ENCODE results near the gene ASPN.

Gene ASPN

DNA sequence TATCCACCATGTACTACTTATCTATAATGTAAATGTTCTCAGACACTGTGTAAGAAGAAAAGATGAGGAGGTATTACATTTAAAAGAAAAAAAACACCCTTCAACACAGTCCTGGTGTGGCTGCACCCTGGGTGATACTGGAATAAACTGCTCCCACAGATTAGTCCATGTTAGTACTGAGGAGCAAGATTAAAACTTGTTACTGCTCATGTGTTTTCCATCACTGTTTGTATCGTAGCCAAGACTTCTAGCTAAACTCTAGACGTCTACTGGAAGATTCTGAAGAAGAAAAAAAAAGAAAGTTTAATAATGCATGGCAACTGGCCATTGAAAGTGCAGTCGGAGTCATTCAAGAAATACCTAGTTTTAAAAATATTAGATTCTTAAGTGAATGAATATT, at the start of gene ASPN:
ASPN (minus strand) TSS at position 178 of the 400 bp plus-strand sequence.
- CTCF ChIA-PET, result interaction anchor here (1.0 to 7.6 kb wide), 3 partner anchors 11 to 152 kb away, joined by 3 to 38 read pairs (median 17); no protein-coding TSS in a partner anchor
- no peak for DNase-seq (ENCODE audit: low read depth, low spot score)
- TF ChIP-seq, protein P1, sequence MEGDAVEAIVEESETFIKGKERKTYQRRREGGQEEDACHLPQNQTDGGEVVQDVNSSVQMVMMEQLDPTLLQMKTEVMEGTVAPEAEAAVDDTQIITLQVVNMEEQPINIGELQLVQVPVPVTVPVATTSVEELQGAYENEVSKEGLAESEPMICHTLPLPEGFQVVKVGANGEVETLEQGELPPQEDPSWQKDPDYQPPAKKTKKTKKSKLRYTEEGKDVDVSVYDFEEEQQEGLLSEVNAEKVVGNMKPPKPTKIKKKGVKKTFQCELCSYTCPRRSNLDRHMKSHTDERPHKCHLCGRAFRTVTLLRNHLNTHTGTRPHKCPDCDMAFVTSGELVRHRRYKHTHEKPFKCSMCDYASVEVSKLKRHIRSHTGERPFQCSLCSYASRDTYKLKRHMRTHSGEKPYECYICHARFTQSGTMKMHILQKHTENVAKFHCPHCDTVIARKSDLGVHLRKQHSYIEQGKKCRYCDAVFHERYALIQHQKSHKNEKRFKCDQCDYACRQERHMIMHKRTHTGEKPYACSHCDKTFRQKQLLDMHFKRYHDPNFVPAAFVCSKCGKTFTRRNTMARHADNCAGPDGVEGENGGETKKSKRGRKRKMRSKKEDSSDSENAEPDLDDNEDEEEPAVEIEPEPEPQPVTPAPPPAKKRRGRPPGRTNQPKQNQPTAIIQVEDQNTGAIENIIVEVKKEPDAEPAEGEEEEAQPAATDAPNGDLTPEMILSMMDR (IDR thresholded peaks at IDR 0.05; ENCODE audit: insufficient read depth, low read length, missing control alignments), result no peak
- POLR2A ChIA-PET, result no interaction called here
- H3K4me3 ChIP-seq (ENCODE audit: low read depth, low read length), result no peak within 1 kb of the TSS

- POLR2A ChIA-PET, result no interaction called here
- DNase-seq (ENCODE audit: low read depth, low spot score), result no peak
- CTCF ChIA-PET, result no interaction called here
- TF ChIP-seq, protein P1 (IDR thresholded peaks at IDR 0.05; ENCODE audit: insufficient read depth, low read length, missing control alignments), result no peak
- no peak overlapping the region for H3K4me3 ChIP-seq (ENCODE audit: low read depth, low read length)
Measured at GRCh38 chr9:92530893-92531292, 48.6 kb upstream of the ASPN start.

DNA sequence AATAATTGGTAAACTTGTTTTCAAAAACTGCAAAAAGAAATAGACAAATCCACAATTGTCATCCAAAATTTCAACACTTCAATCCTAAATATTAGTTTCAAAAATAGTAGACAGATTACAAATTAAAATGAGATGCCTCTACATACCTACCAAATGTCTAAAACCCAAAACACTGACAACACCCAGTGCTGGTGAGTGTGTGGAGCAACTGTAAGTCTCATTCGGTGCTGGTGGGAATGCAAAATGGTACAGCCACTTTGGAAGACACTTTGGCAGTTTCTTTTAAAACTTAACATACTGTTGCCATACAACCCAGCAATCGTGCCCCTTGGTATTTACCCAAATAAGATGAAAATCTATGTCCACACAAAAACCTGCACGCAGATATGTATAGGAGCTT, 46.8 kb upstream of the ASPN start:
- CTCF ChIA-PET, result interaction anchor here (0.8 kb wide), 1 partner anchor 15 kb away, joined by 3 read pairs; no protein-coding TSS in a partner anchor

GRCh38 chr9:92528522-92528849, 46.2 kb upstream of the ASPN start:
- ChIA-PET CTCF (no interaction called here), POLR2A (no interaction called here)
- H3K4me3 ChIP-seq (ENCODE audit: low read depth, low read length), result no peak overlapping the region
- TF ChIP-seq, protein P1 (IDR thresholded peaks at IDR 0.05; ENCODE audit: insufficient read depth, low read length, missing control alignments), result no peak
- no peak for DNase-seq (ENCODE audit: low read depth, low spot score)

More for the DNA sequence above, 46.8 kb upstream of the ASPN start:
- H3K4me3 ChIP-seq (ENCODE audit: low read depth, low read length), result no peak overlapping the region
- TF ChIP-seq, protein P1 (IDR thresholded peaks at IDR 0.05; ENCODE audit: insufficient read depth, low read length, missing control alignments), result no peak
- DNase-seq (ENCODE audit: low read depth, low spot score), result no peak
- POLR2A ChIA-PET, result no interaction called here

DNA sequence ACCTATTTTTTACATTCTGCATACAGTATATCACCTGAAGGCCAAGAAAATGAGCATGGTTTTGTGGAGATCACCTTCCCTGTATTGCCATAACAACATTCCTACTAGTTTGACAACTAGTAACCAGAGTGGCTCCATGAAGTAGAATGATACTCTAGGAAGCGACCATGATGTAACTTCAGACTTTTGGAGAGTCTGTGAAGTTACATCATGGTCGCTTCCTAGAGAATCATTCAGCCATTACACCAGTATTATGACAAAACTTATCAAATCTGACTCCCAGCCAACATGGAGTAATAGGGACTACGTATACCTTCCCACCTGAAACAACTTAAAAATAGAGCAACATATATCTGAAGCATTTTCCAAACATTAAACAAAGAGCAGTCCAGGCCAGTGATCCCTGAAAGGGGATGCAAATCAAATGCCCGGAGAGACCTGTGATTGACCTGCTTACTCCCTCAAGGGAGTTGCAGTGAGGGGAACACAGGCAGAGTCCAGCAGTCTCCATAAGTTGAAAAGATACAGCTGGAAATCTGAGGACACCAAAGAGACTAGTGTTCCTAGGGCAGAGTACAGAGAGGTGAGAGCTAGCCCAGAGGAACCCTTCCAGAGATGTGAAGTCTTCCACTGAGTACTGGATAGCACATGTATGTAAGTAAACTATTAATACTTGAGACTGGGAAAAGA, 45.7 kb upstream of the ASPN start:
- TF ChIP-seq, protein P1 (IDR thresholded peaks at IDR 0.05; ENCODE audit: insufficient read depth, low read length, missing control alignments), result no peak
- ChIA-PET CTCF (no interaction called here), POLR2A (no interaction called here)
- DNase-seq (ENCODE audit: low read depth, low spot score), result no peak
- no peak overlapping the region for H3K4me3 ChIP-seq (ENCODE audit: low read depth, low read length)

- no peak overlapping the region for H3K4me3 ChIP-seq (ENCODE audit: low read depth, low read length)
- TF ChIP-seq, protein P1 (IDR thresholded peaks at IDR 0.05; ENCODE audit: insufficient read depth, low read length, missing control alignments), result no peak
- ChIA-PET POLR2A (no interaction called here), CTCF (interaction anchor here (0.9 kb wide), 1 partner anchor 25 kb away, joined by 3 read pairs; no protein-coding TSS in a partner anchor)
- DNase-seq (ENCODE audit: low read depth, low spot score), result no peak
Measured at GRCh38 chr9:92527291-92527828, 45.1 kb upstream of the ASPN start.
